ENCODE results near the gene MLLT1. TPM values are rescaled to one million over a fixed set of nuclear protein-coding genes. Genes with fewer than 3 reads are reported as not detected.

Gene MLLT1
- total and polyA plus RNA-seq, 4 donors, result 2.1 to 15.6 (median 7.3) TPM

- Histone ChIP-seq H3K27me3 (ENCODE audit: control insufficient read depth in 4 of 4, insufficient read depth in 4 of 4, low read length in 3 of 4) (no peaks in the 10 kb centered on the region), H3K9me3 (ENCODE audit: control insufficient read depth in 4 of 4, low read length in 3 of 4) (no peaks in the 10 kb centered on the region), H3K4me3 (ENCODE audit: low read depth in 1 of 3, low read length in 3 of 3) (no peak overlapping the region), H3K4me1 (ENCODE audit: control insufficient read depth in 4 of 4, insufficient read depth in 4 of 4, low read length in 3 of 4) (no peaks in the 10 kb centered on the region), H3K36me3 (ENCODE audit: control insufficient read depth in 4 of 4, insufficient read depth in 3 of 4, low read depth in 1 of 4, low read length in 3 of 4) (peaks cover 0 to 26% (median 10%) of the 10 kb centered on the region in 4 donors), H3K9ac (ENCODE audit: low read depth in 1 of 2, low read length in 2 of 2) (no peak overlapping the region), H3K27ac (ENCODE audit: low read depth in 1 of 2, low read length in 2 of 2) (no peak overlapping the region)
- no peak for DNase-seq (ENCODE audit: low spot score)
- TF ChIP-seq ATF3 (IDR thresholded peaks at IDR 0.05) (no peak), YY1 (IDR thresholded peaks at IDR 0.05) (no peak), FOXA1 (IDR thresholded peaks at IDR 0.05) (no peak)
- WGBS, result 92% methylated on average over 12 of the region's 12 CpGs
These were observed 66.5 kb downstream of the MLLT1 start for GRCh38 chr19:6213266-6213595.

GRCh38 chr19:6212403-6213265 is 67.1 kb downstream of the MLLT1 start:
- Histone ChIP-seq H3K9me3 (ENCODE audit: control insufficient read depth in 4 of 4, low read length in 3 of 4) (no peaks in the 10 kb centered on the region), H3K4me1 (ENCODE audit: control insufficient read depth in 4 of 4, insufficient read depth in 4 of 4, low read length in 3 of 4) (no peaks in the 10 kb centered on the region), H3K27me3 (ENCODE audit: control insufficient read depth in 4 of 4, insufficient read depth in 4 of 4, low read length in 3 of 4) (no peaks in the 10 kb centered on the region), H3K36me3 (ENCODE audit: control insufficient read depth in 4 of 4, insufficient read depth in 3 of 4, low read depth in 1 of 4, low read length in 3 of 4) (peaks cover 0 to 25% (median 10%) of the 10 kb centered on the region in 4 donors), H3K4me3 (ENCODE audit: low read depth in 1 of 3, low read length in 3 of 3) (no peak overlapping the region), H3K9ac (ENCODE audit: low read depth in 1 of 2, low read length in 2 of 2) (no peak overlapping the region), H3K27ac (ENCODE audit: low read depth in 1 of 2, low read length in 2 of 2) (no peak overlapping the region)
- 97% methylated on average over 53 of the region's 53 CpGs for WGBS
- DNase-seq (ENCODE audit: low spot score), result no peak
- no peak for TF ChIP-seq JUND (IDR thresholded peaks at IDR 0.05)
- TF ChIP-seq REST (IDR thresholded peaks at IDR 0.05), result no peak
- TF ChIP-seq FOXA2 (IDR thresholded peaks at IDR 0.05), result no peak
- no peak for TF ChIP-seq RAD21 (IDR thresholded peaks at IDR 0.05)
- no peak for TF ChIP-seq GABPA (IDR thresholded peaks at IDR 0.05 in 1 of 2, conservative IDR thresholded peaks at IDR 0.05 in 1 of 2)
- no peak for TF ChIP-seq NR2F2 (IDR thresholded peaks at IDR 0.05)
- TF ChIP-seq CTCF (IDR thresholded peaks at IDR 0.05; ENCODE audit: low read depth, low read length, missing input control), result no peak
- TF ChIP-seq FOXA1 (IDR thresholded peaks at IDR 0.05), result no peak
- TF ChIP-seq ZBTB33 (IDR thresholded peaks at IDR 0.05), result no peak
- TF ChIP-seq TAF1 (conservative IDR thresholded peaks at IDR 0.05), result no peak
- no peak for TF ChIP-seq HNF4G (IDR thresholded peaks at IDR 0.05)
- no peak for TF ChIP-seq YY1 (IDR thresholded peaks at IDR 0.05)
- TF ChIP-seq ATF3 (IDR thresholded peaks at IDR 0.05), result no peak
- TF ChIP-seq HNF4A (conservative IDR thresholded peaks at IDR 0.05), result no peak
- no peak for TF ChIP-seq MAX (IDR thresholded peaks at IDR 0.05)
- no peak for TF ChIP-seq SP1 (IDR thresholded peaks at IDR 0.05)
- no peak for TF ChIP-seq EGR1 (IDR thresholded peaks at IDR 0.05; ENCODE audit: low read depth in 2 of 2)
- TF ChIP-seq RXRA (IDR thresholded peaks at IDR 0.05), result no peak
